Mesenchymal stem cell (in vitro differentiated cells and primary cell): ENCODE results near the gene MLEC.
"Not testable (repeated sequence)": the region's sequence is repeated elsewhere in the genome, so short reads cannot be mapped to it uniquely, and the experiment has no call there.

ENCODE experiments used
- DNase-seq: peaks from one replicate; pipeline ENCODE4 v3.0.0-alpha.2; 2013
- H2AFZ ChIP-seq: one replicate; pipeline ENCODE4 v1.6.1; 2013; ENCODE audit warnings: low read depth, mild to moderate bottlenecking, control low read depth, inconsistent platforms, low read length, moderate library complexity
- H2AK5ac ChIP-seq: 2 replicates; pipeline ENCODE4 v1.6.1; 2013; ENCODE audit warnings: low read length, moderate library complexity, mild to moderate bottlenecking, inconsistent platforms; ENCODE audit not compliant: severe bottlenecking
- H2BK120ac ChIP-seq: one replicate; pipeline ENCODE4 v1.6.1; 2013; ENCODE audit warnings: low read depth, mild to moderate bottlenecking, inconsistent platforms, low read length, moderate library complexity
- H2BK12ac ChIP-seq, 2 experiments: one replicate each; pipeline ENCODE4 v1.6.1; 2013; ENCODE audit warnings: inconsistent platforms in 2 of 2, low read length in 2 of 2, mild to moderate bottlenecking in 2 of 2, moderate library complexity in 2 of 2, control low read depth in 1 of 2
- H2BK15ac ChIP-seq: one replicate; pipeline ENCODE4 v1.6.1; 2013; ENCODE audit warnings: mild to moderate bottlenecking, low read depth, inconsistent platforms; ENCODE audit not compliant: poor library complexity, severe bottlenecking
- H2BK5ac ChIP-seq: 2 replicates; pipeline ENCODE4 v1.6.1; 2013; ENCODE audit warnings: low read depth, mild to moderate bottlenecking, low read length, control low read depth, inconsistent platforms; ENCODE audit not compliant: poor library complexity, severe bottlenecking
- H3K14ac ChIP-seq, 2 experiments: one replicate each; pipeline ENCODE4 v1.6.1; 2013; ENCODE audit warnings: inconsistent platforms in 2 of 2, low read length in 2 of 2, control low read depth in 1 of 2, mild to moderate bottlenecking in 1 of 2, moderate library complexity in 1 of 2
- H3K18ac ChIP-seq, 2 experiments: one replicate each; pipeline ENCODE4 v1.6.1; 2013; ENCODE audit warnings: inconsistent platforms in 2 of 2, low read length in 2 of 2, control low read depth in 1 of 2, low read depth in 1 of 2, mild to moderate bottlenecking in 1 of 2
- H3K23ac ChIP-seq, 2 experiments: one replicate each; pipeline ENCODE4 v1.6.1; 2013; ENCODE audit warnings: inconsistent platforms in 2 of 2, low read length in 2 of 2, mild to moderate bottlenecking in 2 of 2, moderate library complexity in 2 of 2, control low read depth in 1 of 2
- H3K27ac ChIP-seq: 2 replicates; pipeline ENCODE4 v1.5.1; 2013; ENCODE audit warnings: mild to moderate bottlenecking, moderate library complexity, low read length, control low read depth, inconsistent platforms; ENCODE audit not compliant: poor library complexity, severe bottlenecking
- H3K27me3 ChIP-seq, 2 experiments: 2 replicates each; pipeline versions ENCODE4 v1.6.1 to v1.7.0; 2013; ENCODE audit warnings: low read length in 2 of 2, mild to moderate bottlenecking in 2 of 2, moderate library complexity in 2 of 2, control low read depth in 1 of 2, inconsistent platforms in 1 of 2; ENCODE audit not compliant: control insufficient read depth in 1 of 2, insufficient read depth in 1 of 2
- H3K36me3 ChIP-seq, 2 experiments: 2 replicates each; pipeline versions ENCODE4 v1.6.1 to v1.7.0; 2013; ENCODE audit warnings: low read length in 2 of 2, control low read depth in 1 of 2, inconsistent platforms in 1 of 2, low read depth in 1 of 2, mild to moderate bottlenecking in 1 of 2; ENCODE audit not compliant: insufficient read depth in 2 of 2, control insufficient read depth in 1 of 2
- H3K4ac ChIP-seq, 2 experiments: one replicate each; pipeline ENCODE4 v1.6.1; 2013; ENCODE audit warnings: inconsistent platforms in 2 of 2, low read length in 2 of 2, mild to moderate bottlenecking in 2 of 2, moderate library complexity in 2 of 2, control low read depth in 1 of 2, low read depth in 1 of 2
- H3K4me1 ChIP-seq: 2 replicates; pipeline ENCODE4 v1.6.1; 2013; ENCODE audit warnings: low read depth, low read length, control low read depth; ENCODE audit not compliant: control insufficient read depth, insufficient read depth
- H3K4me2 ChIP-seq: 2 replicates; pipeline ENCODE4 v1.6.1; 2013; ENCODE audit warnings: low read length, mild to moderate bottlenecking, inconsistent platforms; ENCODE audit not compliant: poor library complexity, severe bottlenecking
- H3K4me3 ChIP-seq, 2 experiments: 2 replicates each; pipeline versions ENCODE4 v1.5.1 to v1.7.0; 2013; ENCODE audit warnings: low read length in 2 of 2, mild to moderate bottlenecking in 2 of 2, control low read depth in 1 of 2, low read depth in 1 of 2; ENCODE audit not compliant: insufficient read depth in 1 of 2
- H3K79me1 ChIP-seq: replicated peaks from 2 replicates; pipeline ENCODE4 v1.6.1; 2013; ENCODE audit warnings: mild to moderate bottlenecking, control low read depth, low read length, inconsistent platforms; ENCODE audit not compliant: poor library complexity, severe bottlenecking
- H3K9ac ChIP-seq: 2 replicates; pipeline ENCODE4 v1.7.0; 2013; ENCODE audit warnings: mild to moderate bottlenecking, low read length, moderate library complexity
- H3K9me3 ChIP-seq: 2 replicates; pipeline ENCODE4 v1.7.0; 2013; ENCODE audit warnings: mild to moderate bottlenecking, low read length; ENCODE audit not compliant: control insufficient read depth
- H4K8ac ChIP-seq: one replicate; pipeline ENCODE4 v1.6.1; 2013; ENCODE audit warnings: inconsistent platforms, mild to moderate bottlenecking, low read length, moderate library complexity
- H4K91ac ChIP-seq: one replicate; pipeline ENCODE4 v1.6.1; 2013; ENCODE audit warnings: mild to moderate bottlenecking, low read length, inconsistent platforms
- WGBS: methylation state at CpG from one replicate; pipeline ENCODE4 v1.1.7; 2013; ENCODE audit warnings: mixed read lengths; 5-methylcytosine and 5-hydroxymethylcytosine counted together

MLEC gene

DNA sequence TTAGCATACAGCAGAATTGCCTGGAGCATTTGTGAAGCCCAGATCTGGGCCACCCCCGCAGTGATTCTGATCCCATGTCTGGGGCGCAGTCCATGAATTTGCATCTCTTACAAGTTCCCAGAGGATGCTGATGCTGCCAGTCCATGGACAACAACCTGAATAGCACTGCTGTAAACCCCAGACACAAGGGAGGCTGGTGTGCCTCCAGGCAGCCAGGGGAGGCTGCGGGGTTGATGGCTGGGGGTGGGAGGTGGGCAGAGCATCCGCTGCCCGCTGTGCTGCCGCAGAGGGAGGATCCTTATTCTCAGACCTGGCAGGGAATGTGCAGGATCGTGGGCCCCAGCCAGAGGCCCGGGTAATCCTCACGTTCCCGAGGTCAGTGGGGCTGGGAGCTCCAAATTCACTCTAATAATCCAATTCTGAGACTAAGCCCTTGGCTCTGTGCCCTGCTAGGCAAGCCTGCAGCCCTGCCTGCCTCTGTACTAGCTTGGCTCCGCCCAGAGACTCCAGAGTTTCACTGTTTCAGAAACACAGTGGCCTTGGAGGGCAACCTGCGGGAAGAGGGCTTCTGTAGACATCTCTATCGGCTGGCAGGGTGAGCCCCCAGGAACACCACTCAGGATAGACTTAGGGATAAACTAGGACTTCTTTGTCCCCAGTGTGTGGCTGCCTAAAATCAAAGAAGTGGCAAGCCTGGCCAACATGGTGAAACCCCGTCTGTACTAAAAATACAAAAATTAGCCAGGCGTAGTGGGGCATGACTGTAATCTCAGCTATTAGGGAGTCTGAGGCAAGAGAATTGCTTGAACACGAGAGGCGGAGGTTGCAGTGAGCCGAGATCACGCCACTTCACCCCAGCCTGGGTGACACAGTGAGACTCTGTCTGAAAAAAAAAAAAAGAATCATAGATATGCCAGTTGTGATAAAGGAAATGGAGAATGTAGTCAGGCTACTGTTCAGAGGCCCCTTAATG lies 17.8 kb upstream of the MLEC start:
- Histone ChIP-seq H3K9me3 (no peaks in the 10 kb centered on the region), H3K27ac (no peak overlapping the region), H3K9ac (peak overlapping the region; percentile 58), H4K8ac (no peak overlapping the region), H2BK15ac (no peak overlapping the region), H3K27me3 (peaks cover 21 to 42% of the 10 kb centered on the region in 2 experiments), H4K91ac (no peak overlapping the region), H3K18ac (no peak overlapping the region), H3K14ac (no peak overlapping the region), H3K4me1 (peaks cover 2% of the 10 kb centered on the region), H3K23ac (no peak overlapping the region), H3K79me1 (no peaks in the 10 kb centered on the region), H3K4me3 (peak overlapping the region in 1 of 2 experiments; percentile 62), H2BK120ac (no peak overlapping the region), H3K4me2 (peak overlapping the region; percentile 23), H2BK5ac (no peak overlapping the region), H2BK12ac (no peak overlapping the region), H3K4ac (no peak overlapping the region), H2AK5ac (no peak overlapping the region), H3K36me3 (no peaks in the 10 kb centered on the region), H2AFZ (peak overlapping the region; percentile 36)
- WGBS = 61% methylated on average over 19 of the region's 19 CpGs
- DNase-seq = no peak

DNA sequence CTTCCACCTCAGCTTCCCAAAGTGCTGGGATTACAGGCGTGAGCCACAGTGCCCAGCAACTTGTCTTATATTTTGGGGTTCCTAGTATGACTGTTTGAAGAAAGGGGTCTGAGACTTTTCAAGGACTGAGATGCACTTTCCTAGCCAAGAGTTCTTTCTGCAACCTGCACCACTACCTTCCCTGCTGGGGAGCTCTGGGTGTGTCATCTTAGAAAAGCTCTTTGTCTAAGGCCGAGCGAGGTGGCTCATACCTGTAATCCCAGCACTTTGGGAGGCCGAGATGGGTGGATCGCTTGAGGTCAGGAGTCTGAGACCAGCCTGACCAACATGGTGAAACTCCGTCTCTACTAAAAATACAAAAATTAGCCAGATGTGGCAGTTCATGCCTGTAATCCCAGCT lies 16.7 kb upstream of the MLEC start:
- H2BK12ac ChIP-seq, H3K27ac ChIP-seq, H4K8ac ChIP-seq, H3K36me3 ChIP-seq, H3K18ac ChIP-seq, H2BK5ac ChIP-seq, H3K79me1 ChIP-seq, H2BK15ac ChIP-seq, DNase-seq, H2AFZ ChIP-seq, H2AK5ac ChIP-seq, H3K23ac ChIP-seq, H3K4me2 ChIP-seq, H3K14ac ChIP-seq, H3K9ac ChIP-seq, H3K4me1 ChIP-seq, H4K91ac ChIP-seq, H2BK120ac ChIP-seq, H3K4me3 ChIP-seq, H3K4ac ChIP-seq, H3K9me3 ChIP-seq: not testable (repeated sequence)
- WGBS = 96% methylated on average over 5 of the region's 6 CpGs
- H3K27me3 ChIP-seq = peaks cover 21 to 49% of the 10 kb centered on the region in 2 experiments

DNA sequence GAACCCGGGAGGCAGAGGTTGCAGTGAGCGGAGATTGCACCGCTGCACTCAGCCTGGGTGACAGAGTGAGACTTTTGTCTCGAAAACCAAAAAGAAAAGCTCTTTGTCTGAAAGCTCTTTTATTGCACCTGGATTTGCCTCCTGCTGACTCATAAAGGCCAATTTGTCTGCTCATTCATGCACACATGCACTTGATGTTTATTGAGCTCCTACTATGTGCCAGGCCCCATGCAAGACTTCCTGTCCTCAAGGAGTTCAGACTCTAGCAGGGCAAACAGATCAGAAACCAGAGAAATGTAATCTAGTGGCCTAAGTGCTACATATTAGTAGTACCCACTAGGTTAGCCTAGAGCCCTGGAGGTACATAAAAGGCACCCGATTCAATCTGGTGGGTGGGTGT lies 16.3 kb upstream of the MLEC start:
- H3K4me2 ChIP-seq = no peak overlapping the region
- no peaks in the 10 kb centered on the region for H3K9me3 ChIP-seq
- no peak overlapping the region for H2AFZ ChIP-seq
- H2BK12ac ChIP-seq = no peak overlapping the region
- DNase-seq = no peak
- H3K4ac ChIP-seq = no peak overlapping the region
- H2BK5ac ChIP-seq = no peak overlapping the region
- no peak overlapping the region for H2BK15ac ChIP-seq
- no peak overlapping the region for H3K14ac ChIP-seq
- H3K4me3 ChIP-seq = no peak overlapping the region
- H3K27me3 ChIP-seq = peaks cover 21 to 54% of the 10 kb centered on the region in 2 experiments
- H4K8ac ChIP-seq = no peak overlapping the region
- no peak overlapping the region for H3K9ac ChIP-seq
- no peaks in the 10 kb centered on the region for H3K79me1 ChIP-seq
- no peaks in the 10 kb centered on the region for H3K36me3 ChIP-seq
- H3K23ac ChIP-seq = no peak overlapping the region
- peaks cover 2% of the 10 kb centered on the region for H3K4me1 ChIP-seq
- no peak overlapping the region for H2BK120ac ChIP-seq
- H4K91ac ChIP-seq = no peak overlapping the region
- no peak overlapping the region for H3K18ac ChIP-seq
- H3K27ac ChIP-seq = no peak overlapping the region
- no peak overlapping the region for H2AK5ac ChIP-seq
- 92% methylated on average over 5 of the region's 5 CpGs for whole genome bisulfite sequencing

DNA sequence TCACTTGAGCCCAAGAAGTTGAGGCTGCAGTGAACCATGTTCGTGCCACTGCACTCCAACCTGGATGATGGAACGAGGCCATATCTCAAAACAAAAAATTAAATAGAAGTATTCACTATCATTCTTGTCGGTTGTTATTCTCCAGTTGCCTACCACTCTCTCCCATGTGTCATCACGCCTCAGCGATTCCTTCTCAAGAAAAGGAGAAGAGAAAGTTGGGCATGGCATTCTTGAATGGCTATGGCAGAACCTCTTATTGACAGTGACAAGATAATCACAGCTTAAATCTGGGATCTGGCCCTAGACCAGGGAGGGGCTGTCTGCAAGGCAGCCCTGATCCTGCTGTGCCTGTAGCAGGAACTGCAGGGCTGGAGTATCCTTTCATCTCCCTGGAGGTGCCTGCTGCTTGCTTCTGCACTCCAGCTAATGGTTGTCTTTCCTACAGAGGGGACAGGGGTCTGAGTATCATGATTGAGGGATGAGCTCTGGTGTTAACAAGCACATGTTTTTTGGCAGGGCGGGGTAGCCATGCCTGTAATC lies 12.8 kb upstream of the MLEC start:
- no peak for DNase-seq
- Histone ChIP-seq H4K8ac (no peak overlapping the region), H3K36me3 (no peaks in the 10 kb centered on the region), H2BK12ac (no peak overlapping the region), H2BK5ac (no peak overlapping the region), H2BK120ac (no peak overlapping the region), H4K91ac (no peak overlapping the region), H3K27me3 (peaks cover 6 to 49% of the 10 kb centered on the region in 2 experiments), H3K4me2 (no peak overlapping the region), H3K23ac (no peak overlapping the region), H3K14ac (no peak overlapping the region), H2BK15ac (no peak overlapping the region), H3K9ac (no peak overlapping the region), H3K79me1 (no peaks in the 10 kb centered on the region), H3K18ac (no peak overlapping the region), H2AFZ (no peak overlapping the region), H3K27ac (no peak overlapping the region), H3K4me3 (no peak overlapping the region), H2AK5ac (no peak overlapping the region), H3K4me1 (no peaks in the 10 kb centered on the region), H3K4ac (no peak overlapping the region), H3K9me3 (no peaks in the 10 kb centered on the region)
- 89% methylated on average over 6 of the region's 6 CpGs for WGBS
